Peyer's patch (tissue), 4 donors: Measurements from ENCODE around the gene TTC39C.

Experiments
- CTCF ChIP-seq, 6 experiments: fragments of 450-650 bp in 4 of 6; fragments of 200-600 bp in 2 of 6; sonication (generic) in 1 of 6; IDR thresholded peaks; one replicate each; pipeline ENCODE4 v1.5.1; 2017 to 2019; ENCODE audit warnings: antibody characterized with exemption in 6 of 6, mild to moderate bottlenecking in 3 of 6, moderate library complexity in 1 of 6
- POLR2A ChIP-seq, 2 donors: fragments of 450-650 bp; IDR thresholded peaks; one replicate each; pipeline ENCODE4 v1.5.1; 2017; ENCODE audit warnings: antibody characterized with exemption in 2 of 2, mild to moderate bottlenecking in 2 of 2, moderate library complexity in 2 of 2

GRCh38 chr18:24039671-24040070 is 25.1 kb downstream of the TTC39C start:
- TF ChIP-seq CTCF (IDR thresholded peaks at IDR 0.05): no peak
- TF ChIP-seq POLR2A (IDR thresholded peaks at IDR 0.05): no peak
